ENCODE data around the gene TSACC. TPM values are rescaled to one million over a fixed set of nuclear protein-coding genes. Genes with fewer than 3 reads are reported as not detected.
A peak's percentile ranks its signal among the peaks of the same experiment; 100 is the strongest.
"Not testable (repeated sequence)": the region's sequence is repeated elsewhere in the genome, so short reads cannot be mapped to it uniquely, and the experiment has no call there.

The TSACC gene
- total RNA-seq, 3 donors from 2014 or later: 0.87 TPM; not detected in 2

DNA sequence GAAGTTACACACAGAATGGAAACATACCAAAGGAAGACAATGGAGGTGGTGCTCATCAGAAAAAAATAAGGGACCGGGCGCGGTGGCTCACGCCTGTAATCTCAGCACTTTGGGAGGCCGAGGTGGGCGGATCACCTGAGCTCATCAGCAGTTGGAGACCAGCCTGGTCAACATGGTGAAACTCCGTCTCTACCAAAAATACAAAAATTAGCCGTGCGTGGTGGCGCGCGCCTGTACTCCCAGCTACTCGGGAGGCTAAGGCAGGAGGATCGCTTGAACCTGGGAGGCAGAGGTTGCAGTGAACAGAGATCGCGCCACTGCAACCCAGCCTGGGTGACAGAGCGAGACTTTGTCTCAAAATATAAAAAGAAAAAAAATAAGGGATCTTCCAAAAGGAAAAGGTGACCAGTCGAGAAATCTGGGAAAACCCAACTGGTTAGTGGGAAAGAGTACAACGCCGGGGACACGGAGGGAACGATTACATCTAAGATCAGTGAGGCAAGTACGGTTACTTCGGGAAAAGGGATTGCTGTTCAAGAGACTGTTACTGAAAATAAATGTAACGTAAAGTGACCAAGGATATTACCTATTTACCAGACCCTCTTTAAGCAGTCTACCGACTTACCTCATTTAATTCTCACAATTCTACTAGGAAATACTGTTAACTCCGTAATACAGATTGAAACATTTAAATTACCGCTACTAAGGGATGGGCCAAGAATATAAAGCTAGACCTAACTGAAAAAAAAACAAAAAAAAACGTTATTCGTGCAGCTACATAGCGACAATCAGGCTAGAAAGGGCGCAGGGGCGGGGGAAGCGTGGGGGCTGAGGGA lies 1.1 kb upstream of the TSACC start:
- peak in 2 of 3 donors; percentile 13 to 30 for DNase-seq
- Histone ChIP-seq H3K9me3 (no peaks in the 10 kb centered on the region), H3K4me3 (peak overlapping the region; percentile 63), H3K36me3 (ENCODE audit: low read depth) (no peaks in the 10 kb centered on the region), H3K4me1 (ENCODE audit: low read depth) (peaks cover 17% of the 10 kb centered on the region)
- intact Hi-C loops (cut with DNase I, micrococcal nuclease): no loop called here
- TF ChIP-seq, protein P1, sequence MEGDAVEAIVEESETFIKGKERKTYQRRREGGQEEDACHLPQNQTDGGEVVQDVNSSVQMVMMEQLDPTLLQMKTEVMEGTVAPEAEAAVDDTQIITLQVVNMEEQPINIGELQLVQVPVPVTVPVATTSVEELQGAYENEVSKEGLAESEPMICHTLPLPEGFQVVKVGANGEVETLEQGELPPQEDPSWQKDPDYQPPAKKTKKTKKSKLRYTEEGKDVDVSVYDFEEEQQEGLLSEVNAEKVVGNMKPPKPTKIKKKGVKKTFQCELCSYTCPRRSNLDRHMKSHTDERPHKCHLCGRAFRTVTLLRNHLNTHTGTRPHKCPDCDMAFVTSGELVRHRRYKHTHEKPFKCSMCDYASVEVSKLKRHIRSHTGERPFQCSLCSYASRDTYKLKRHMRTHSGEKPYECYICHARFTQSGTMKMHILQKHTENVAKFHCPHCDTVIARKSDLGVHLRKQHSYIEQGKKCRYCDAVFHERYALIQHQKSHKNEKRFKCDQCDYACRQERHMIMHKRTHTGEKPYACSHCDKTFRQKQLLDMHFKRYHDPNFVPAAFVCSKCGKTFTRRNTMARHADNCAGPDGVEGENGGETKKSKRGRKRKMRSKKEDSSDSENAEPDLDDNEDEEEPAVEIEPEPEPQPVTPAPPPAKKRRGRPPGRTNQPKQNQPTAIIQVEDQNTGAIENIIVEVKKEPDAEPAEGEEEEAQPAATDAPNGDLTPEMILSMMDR (IDR thresholded peaks at IDR 0.05): no peak
- ATAC-seq: no peak

DNA sequence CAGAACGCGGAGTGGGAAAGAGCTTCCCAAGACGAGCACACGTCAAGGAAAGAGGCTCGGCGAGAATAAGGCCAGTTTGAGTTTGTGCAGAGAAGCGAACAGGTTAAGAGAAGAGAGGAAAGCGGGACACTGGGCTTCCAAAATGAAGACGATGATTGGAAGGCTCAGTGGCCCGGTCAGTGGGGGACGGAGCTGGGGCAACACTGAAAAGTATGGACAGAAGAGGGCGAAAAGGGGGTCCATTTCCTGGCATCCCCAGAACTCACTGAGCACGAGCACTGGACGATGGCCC lies 492 bp upstream of the TSACC start:
- TF ChIP-seq, protein P1 (IDR thresholded peaks at IDR 0.05): no peak
- H3K36me3 ChIP-seq (ENCODE audit: low read depth): no peaks in the 10 kb centered on the region
- H3K4me3 ChIP-seq: peak overlapping the region; percentile 63
- ATAC-seq (peak; percentile 28), DNase-seq (no peak)
- H3K9me3 ChIP-seq: no peaks in the 10 kb centered on the region
- intact Hi-C loops (cut with DNase I, micrococcal nuclease): no loop called here
- peaks cover 17% of the 10 kb centered on the region for H3K4me1 ChIP-seq (ENCODE audit: low read depth)

DNA sequence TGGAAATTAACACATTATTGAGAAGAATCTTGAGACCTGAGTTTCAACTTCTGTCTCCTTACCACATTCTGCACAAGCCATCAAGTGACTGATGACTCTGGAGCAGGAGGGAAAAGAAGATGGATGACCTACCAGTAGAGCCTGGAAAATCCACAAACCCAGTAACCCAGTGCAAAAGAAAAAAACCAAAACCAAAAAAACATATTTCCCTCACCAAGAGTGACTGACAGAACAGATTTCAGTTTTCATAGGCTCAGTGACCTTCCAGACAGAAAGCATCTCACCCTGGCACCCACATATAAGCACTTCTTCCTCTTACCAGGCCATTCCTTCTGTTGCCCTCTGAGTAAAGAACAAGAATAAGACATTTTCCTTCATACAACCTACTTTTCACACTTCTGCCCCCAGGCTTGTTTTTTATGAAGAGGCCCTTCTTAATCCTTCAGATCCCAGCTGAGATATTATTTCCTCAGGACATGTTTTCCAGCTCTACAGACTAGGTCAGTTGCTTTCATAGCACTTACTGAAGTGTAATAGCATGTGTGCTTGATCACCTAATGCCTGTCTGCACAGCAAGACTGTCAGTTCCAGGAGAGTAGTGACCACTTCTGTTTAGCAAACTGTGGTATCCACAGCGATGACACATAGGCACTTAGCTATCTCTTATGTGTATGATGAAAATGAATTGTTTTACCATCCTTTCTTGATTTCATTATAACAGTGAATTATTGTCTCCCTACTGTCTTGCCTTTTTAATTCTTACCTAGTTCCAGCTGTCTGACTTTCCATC lies 4.0 kb downstream of the TSACC start:
- DNase-seq: no peak
- intact Hi-C loops (cut with DNase I, micrococcal nuclease): no loop called here
- ATAC-seq: no peak
- TF ChIP-seq, protein P1 (IDR thresholded peaks at IDR 0.05): no peak
- no peak overlapping the region for H3K4me3 ChIP-seq
- no peaks in the 10 kb centered on the region for H3K36me3 ChIP-seq (ENCODE audit: low read depth)
- H3K9me3 ChIP-seq: no peaks in the 10 kb centered on the region
- H3K4me1 ChIP-seq (ENCODE audit: low read depth): peaks cover under 1% of the 10 kb centered on the region

DNA sequence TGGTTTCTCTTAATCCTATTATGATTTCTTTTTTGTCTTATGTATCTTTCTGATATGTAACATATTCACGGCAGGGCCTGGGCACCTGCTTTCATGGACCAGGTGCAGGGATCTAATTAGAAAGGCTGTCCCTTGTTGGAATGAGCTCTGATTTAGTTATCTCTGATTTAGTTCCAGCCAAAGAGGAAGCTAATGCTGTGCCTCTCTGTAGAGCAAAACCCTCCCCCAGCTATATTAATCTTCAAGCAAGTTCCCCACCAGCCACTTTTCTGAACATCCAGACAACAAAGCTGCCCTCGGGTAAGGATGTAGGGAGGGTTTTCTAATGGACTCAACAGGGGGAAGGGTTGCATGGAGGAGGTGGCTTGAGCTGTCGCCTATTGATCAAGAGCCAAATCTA lies 6.1 kb downstream of the TSACC start:
- DNase-seq: no peak
- intact Hi-C loops (cut with DNase I, micrococcal nuclease): no loop called here
- Histone ChIP-seq H3K4me3 (no peak overlapping the region), H3K4me1 (ENCODE audit: low read depth) (no peaks in the 10 kb centered on the region), H3K9me3 (no peaks in the 10 kb centered on the region), H3K36me3 (ENCODE audit: low read depth) (no peaks in the 10 kb centered on the region)
- TF ChIP-seq, protein P1 (IDR thresholded peaks at IDR 0.05): no peak
- ATAC-seq: no peak

DNA sequence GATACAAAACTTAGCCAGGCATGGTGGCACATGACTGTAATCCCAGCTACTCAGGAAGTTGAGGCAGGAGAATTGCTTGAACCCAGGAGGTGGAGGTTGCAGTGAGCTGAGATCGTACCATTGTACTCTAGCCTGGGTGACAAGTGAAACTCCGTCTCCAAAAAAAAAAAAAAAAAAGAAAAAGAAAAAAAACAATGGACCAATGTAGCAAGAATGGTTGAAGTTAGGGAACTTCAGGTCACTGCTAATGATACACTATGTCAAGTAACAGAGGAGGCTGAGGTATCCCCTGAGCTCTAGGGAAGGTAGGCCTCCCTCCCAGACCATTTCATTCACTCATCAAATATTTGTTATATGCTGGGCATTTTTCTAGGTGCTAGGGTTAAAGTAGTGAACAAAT lies 7.7 kb downstream of the TSACC start:
- H3K9me3 ChIP-seq; intact Hi-C loops (cut with DNase I, micrococcal nuclease); DNase-seq; H3K4me1 ChIP-seq (ENCODE audit: low read depth); ATAC-seq; H3K4me3 ChIP-seq; H3K36me3 ChIP-seq (ENCODE audit: low read depth): not testable (repeated sequence)

DNA sequence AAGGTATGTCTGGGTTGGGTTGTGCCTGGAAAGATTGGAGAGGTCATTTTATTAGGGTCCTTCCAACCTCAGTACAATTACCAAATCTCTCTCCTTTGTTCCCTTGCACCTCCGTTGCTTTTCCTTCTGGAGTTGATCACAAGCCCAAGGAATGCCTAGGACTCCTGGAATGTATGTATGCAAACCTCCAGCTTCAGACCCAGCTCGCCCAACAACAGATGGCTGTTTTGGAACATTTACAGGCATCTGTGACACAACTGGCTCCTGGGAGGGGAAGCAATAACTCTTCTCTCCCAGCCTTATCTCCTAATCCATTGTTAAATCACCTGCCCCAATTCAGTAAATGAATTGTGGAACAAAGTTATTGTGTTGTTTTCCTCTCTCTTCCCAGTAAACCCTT lies 8.3 kb downstream of the TSACC start:
- no peak for ATAC-seq
- intact Hi-C loops (cut with DNase I, micrococcal nuclease): no loop called here
- no peak for DNase-seq
- TF ChIP-seq, protein P1 (IDR thresholded peaks at IDR 0.05): no peak
- H3K9me3 ChIP-seq: no peaks in the 10 kb centered on the region
- H3K36me3 ChIP-seq (ENCODE audit: low read depth): no peaks in the 10 kb centered on the region
- H3K4me3 ChIP-seq: no peak overlapping the region
- H3K4me1 ChIP-seq (ENCODE audit: low read depth): no peaks in the 10 kb centered on the region

Measured in mucosa of descending colon (tissue), 3 donors.